Omental fat pad (tissue), 4 donors: ENCODE results near the gene DMKN. TPM values are rescaled to one million over a fixed set of nuclear protein-coding genes. Genes with fewer than 3 reads are reported as not detected.

ENCODE experiments used
- ATAC-seq: fragments of 150-250 bp; one replicate; pipeline ENCODE4 v1.9.1; 2016; ENCODE audit warnings: mild to moderate bottlenecking, moderate library complexity; ENCODE audit not compliant: low FRiP score
- DNase-seq: peaks from one replicate; pipeline ENCODE4 v3.0.0-alpha.2; 2019; ENCODE audit warnings: low spot score
- total RNA-seq, 4 donors: library from RNA; depleted of rRNA; stranded (reverse); fragments of >200 nt; gene quantifications; one replicate each; pipeline ENCODE4 v1.1.0, GENCODE V29; 2016
- TF ChIP-seq, protein P1 (sequence below), 3 donors: fragments of 450-650 bp; IDR thresholded peaks; one replicate each; pipeline ENCODE4 v1.5.1; 2016 to 2017; ENCODE audit warnings: antibody characterized with exemption in 3 of 3, mild to moderate bottlenecking in 3 of 3, moderate library complexity in 2 of 3

DMKN gene
- total RNA-seq, 4 donors from 2014 or later = 2.8 to 48.9 (median 33.8) TPM

DNA sequence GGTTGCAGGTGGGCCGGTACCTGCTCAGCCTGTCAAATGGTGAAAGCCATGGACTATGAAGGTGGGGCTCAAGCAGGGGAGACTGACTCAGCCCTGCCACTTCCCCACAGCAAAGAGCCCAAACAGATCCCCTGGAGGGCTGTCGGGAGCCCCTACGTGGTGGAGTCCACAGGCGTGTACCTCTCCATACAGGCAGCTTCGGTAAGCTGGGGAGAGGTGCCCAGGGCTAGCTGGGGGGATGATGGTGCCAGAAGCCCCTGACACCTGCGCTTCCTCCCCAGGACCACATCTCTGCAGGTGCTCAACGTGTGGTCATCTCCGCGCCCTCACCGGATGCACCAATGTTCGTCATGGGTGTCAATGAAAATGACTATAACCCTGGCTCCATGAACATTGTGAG, 28.8 kb upstream of the DMKN start:
- ATAC-seq (no peak), DNase-seq (no peak)
- TF ChIP-seq, protein P1, sequence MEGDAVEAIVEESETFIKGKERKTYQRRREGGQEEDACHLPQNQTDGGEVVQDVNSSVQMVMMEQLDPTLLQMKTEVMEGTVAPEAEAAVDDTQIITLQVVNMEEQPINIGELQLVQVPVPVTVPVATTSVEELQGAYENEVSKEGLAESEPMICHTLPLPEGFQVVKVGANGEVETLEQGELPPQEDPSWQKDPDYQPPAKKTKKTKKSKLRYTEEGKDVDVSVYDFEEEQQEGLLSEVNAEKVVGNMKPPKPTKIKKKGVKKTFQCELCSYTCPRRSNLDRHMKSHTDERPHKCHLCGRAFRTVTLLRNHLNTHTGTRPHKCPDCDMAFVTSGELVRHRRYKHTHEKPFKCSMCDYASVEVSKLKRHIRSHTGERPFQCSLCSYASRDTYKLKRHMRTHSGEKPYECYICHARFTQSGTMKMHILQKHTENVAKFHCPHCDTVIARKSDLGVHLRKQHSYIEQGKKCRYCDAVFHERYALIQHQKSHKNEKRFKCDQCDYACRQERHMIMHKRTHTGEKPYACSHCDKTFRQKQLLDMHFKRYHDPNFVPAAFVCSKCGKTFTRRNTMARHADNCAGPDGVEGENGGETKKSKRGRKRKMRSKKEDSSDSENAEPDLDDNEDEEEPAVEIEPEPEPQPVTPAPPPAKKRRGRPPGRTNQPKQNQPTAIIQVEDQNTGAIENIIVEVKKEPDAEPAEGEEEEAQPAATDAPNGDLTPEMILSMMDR (IDR thresholded peaks at IDR 0.05) = no peak

DNA sequence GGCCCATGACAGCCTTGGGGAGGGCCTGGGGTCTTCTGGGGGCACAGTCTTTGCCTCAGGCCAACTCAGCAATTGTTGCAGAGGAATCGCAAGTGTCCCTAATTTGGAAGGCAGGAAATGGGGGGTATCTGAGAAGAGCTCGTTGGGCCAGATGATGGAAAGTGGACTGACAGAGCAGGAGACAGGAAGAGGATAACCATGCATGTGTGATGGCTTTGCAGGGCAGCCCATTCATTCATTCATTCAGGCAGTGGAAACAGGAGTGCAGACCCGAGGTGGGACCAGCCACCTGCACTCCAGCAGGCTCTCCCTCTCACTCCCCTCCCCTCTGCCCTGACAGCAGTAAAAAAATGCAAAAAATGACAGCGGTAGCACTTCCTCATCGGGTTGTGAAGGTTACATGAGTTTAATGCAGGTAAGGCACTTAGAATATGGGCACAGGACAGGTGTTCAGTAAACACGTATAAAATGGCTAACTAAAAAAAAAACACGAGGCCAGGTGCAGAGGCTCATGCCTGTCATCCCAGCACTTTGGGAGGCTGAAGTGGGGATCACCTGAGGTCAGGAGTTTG, 27.0 kb upstream of the DMKN start:
- ATAC-seq (no peak), DNase-seq (no peak)
- TF ChIP-seq, protein P1 (IDR thresholded peaks at IDR 0.05) = no peak

DNA sequence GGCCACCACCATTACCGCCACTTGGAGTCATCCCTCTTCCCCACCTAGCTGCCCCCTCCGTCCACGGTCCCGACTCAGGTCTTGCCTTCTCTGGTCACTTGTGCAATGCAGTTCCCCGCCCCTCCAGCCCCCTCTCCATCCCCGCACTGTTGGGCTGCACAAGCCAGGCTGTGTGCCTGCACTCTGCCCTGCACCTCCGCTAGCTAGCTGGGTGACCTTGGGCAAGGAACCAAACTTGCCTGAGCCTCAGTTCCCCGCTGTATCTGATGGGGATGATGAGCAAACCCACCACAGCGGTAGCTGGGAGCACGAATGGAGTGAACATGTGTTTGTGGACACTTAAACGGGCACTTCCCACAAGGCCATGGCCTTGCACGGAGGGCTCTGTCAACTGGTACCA, 26.4 kb upstream of the DMKN start:
- no peak for ATAC-seq
- TF ChIP-seq, protein P1 (IDR thresholded peaks at IDR 0.05) = no peak
- DNase-seq = no peak

DNA sequence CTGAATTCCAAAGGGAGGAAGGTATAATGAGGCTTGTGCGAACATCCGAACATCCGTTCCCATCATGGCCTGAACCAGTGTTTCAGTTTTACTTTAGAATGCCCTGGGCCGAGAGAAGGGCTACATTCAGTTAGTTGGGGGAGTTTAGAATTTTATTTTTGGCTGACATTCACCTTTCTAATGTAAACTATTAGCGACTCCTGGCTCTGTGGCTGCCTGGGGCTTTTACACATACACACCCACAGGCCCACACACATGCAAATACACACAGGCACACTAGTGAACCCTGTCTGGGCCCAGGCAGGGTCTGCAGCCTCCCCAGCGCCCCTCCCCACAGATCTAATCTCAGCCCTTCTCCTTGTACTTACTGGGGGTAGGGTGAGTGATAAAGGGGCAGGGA, 25.9 kb upstream of the DMKN start:
- TF ChIP-seq, protein P1 (IDR thresholded peaks at IDR 0.05) = no peak
- ATAC-seq = no peak
- DNase-seq = no peak

DNA sequence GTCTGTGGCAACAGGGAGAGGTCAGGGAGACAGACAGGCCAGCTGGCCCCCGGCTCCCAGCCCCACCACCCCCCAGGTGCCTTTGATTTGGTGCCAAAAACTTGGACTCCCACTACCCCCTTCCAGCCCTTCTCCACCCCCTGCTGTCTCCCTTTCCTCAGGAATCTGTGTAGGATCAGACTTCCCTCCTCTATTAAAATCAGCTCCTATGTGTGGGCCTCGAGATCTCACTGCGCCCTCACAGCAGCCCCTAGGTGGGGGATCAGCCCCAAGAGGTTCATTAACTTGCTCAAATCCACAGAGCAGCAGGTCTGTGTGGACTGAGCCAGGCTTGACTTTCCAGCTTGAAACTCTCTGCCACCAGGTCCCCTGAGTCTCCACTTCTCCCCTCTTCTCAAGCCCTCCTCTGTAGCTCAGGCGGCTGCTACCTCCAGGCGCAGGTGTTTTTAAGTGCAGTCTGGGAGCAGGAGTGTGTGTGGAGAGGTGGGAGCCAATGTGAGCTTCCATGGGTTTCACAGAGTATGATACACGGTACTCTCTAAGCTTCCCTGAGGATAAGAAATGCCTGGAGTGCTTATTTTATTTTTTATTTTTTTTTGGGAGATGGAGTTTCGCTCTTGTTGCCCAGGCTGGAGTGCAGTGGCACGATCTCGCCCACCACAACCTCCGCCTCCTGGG, 21.5 kb upstream of the DMKN start:
- ATAC-seq (no peak), DNase-seq (no peak)
- TF ChIP-seq, protein P1 (IDR thresholded peaks at IDR 0.05) = no peak

DNA sequence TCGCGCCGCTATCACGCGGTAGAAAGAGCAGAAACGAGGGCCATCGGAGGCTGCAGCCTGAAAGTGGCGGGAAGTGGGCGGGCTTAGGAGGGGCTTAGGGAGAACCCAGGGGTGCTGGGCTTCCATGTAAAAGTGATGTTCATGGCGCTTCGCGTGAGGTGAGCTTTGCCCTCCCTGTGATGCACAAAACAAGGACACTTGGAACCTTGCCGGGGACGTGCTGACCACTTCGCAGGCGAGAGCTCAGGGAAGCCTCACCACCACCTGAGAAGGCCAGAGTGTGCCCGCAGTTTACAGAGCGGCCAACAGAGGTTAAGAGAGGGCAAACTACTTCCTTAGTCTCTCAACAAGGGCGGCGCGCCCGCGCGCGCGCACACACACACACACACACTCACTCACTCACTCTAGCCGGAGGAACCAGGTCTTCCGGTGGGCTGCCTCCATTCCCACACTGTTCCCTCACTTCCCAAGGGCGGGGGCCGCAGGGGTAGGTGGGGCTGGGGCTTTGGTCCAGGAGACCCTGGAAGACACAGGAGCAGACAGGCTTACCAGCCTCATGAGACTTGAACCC, 20.5 kb upstream of the DMKN start:
- DNase-seq (no peak), ATAC-seq (no peak)
- TF ChIP-seq, protein P1 (IDR thresholded peaks at IDR 0.05) = no peak
